ENCODE measurements around the gene SLC29A2.
"Not testable (repeated sequence)": the region's sequence is repeated elsewhere in the genome, so short reads cannot be mapped to it uniquely, and the experiment has no call there.

Gene SLC29A2

DNA sequence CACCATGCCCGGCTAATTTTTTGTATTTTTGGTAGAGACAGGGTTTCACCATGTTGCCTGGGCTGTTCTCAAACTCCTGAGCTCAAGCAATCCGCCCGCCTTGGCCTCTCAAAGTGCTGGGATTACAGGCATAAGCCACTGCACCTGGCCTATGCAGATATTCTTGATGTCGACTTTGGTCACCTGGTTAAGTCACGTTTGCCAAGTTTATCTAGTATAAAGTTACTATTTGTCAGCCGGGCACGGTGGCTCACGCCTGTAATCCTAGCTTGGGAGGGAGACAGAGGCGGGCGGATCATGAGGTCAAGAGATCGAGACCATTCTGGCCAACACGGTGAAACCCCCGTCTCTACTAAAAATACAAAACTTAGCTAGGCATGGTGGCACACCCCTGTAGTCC lies 12.8 kb upstream of the SLC29A2 start:
- not testable (repeated sequence) for DNase-seq

DNA sequence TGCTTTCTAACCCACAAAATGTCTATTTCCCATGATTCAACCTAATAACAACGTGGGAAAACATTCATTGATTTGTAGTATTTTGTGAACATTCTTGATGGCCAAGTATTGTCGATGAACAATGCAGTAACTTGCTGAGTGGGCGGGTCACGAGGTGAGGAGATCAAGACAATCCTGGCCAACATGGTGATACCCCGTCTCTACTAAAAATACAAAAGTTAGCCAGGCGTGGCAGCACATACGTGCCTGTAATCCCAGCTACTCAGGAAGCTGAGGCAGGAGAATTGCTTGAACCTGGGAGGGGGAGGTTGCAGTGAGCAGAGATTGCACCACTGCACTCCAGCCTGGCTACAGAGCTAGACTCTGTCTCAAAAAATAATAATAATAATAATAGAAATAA lies 8.7 kb upstream of the SLC29A2 start:
- not testable (repeated sequence) for DNase-seq

- DNase-seq = not testable (repeated sequence)
Measured at GRCh38 chr11:66373690-66374287, 2.2 kb upstream of the SLC29A2 start.

- no peak for DNase-seq
Measured at GRCh38 chr11:66373265-66373664, 1.7 kb upstream of the SLC29A2 start.

GRCh38 chr11:66369073-66369894 lies 2.3 kb downstream of the SLC29A2 start:
- DNase-seq = no peak

DNA sequence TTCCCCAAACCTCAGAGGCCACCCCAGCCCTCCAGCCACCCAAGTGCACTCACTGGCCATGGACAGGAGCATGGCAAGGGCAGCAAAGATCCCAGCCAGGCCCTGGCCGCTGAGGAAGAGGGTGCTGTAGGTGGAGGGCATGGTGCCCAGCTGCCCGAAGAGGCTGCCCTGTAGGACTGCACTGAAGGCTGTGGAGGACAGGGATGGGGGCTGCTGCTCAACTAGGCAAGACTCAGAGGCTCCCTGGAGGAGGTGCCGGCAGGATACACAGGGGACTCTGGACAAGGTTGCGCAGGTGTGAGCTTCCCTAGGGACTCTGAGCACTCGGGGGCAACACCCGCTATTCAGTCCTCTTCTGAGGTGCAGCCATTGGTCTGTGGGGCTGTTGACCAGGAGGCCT lies 3.1 kb downstream of the SLC29A2 start:
- DNase-seq = no peak

DNA sequence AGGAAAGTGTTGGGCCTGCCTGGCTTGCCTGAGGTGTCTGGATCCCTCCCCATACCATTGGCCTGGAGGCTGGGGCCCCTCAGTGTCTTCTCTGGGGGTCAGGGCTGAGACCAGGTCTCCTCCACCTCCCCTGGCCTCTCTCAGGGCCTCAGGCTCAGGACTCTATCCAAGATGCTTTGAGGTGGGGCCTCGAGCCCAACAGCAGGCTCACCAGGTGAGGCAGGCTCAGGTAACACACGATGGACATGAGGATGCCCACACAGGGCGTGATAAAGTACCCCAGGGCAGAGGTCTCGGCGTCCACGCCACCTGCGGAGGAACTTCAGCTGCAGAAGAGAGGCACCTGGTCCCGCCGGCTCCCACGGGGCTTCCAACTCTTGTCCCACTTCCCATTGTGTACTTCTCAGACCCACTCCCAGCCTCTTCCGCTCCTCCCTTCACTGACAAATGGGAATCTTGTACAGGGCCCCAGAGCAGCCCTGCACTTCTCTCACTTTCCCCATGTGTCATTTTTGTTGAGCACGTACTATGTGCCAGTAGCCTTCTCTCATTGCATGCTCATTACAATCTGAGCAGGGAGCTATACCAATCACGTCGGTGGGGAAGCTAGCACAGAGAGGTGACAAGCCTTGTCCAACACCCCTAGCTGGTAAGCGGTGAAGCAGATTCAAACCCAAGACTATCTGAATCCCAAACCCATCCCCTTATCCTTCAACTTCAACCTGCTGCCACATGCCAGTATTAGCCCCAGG lies 3.8 kb downstream of the SLC29A2 start:
- no peak for DNase-seq

DNA sequence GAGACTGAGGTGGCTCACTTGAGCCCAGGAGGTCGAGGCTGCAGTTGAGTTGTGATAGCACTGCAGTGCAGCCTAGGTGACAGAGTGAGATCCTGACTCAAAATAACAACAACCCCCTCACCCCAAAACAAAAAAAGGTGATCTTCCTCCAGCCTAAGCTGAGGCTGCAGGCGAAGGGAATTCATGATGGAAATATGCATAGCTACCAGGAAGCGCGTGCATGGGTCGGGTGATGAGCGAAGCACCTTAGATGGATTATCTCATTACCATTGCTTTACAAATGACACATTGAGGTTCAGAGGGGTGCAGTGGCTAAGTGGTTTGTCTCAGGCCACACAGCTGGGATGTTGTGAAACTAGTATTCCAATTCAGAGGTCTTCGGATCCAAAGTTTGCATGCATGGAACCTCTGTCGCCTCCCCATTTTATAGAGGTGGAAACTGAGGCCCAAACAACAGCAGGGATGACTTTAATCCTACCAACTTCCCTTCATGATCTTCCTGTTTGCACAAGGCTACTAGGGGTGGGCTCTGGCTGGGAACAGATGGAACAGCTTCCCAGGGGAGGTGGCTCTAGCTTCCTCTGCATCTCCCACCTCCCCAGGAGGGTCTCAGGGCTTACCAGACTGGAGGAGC lies 4.6 kb downstream of the SLC29A2 start:
- no peak for DNase-seq

DNA sequence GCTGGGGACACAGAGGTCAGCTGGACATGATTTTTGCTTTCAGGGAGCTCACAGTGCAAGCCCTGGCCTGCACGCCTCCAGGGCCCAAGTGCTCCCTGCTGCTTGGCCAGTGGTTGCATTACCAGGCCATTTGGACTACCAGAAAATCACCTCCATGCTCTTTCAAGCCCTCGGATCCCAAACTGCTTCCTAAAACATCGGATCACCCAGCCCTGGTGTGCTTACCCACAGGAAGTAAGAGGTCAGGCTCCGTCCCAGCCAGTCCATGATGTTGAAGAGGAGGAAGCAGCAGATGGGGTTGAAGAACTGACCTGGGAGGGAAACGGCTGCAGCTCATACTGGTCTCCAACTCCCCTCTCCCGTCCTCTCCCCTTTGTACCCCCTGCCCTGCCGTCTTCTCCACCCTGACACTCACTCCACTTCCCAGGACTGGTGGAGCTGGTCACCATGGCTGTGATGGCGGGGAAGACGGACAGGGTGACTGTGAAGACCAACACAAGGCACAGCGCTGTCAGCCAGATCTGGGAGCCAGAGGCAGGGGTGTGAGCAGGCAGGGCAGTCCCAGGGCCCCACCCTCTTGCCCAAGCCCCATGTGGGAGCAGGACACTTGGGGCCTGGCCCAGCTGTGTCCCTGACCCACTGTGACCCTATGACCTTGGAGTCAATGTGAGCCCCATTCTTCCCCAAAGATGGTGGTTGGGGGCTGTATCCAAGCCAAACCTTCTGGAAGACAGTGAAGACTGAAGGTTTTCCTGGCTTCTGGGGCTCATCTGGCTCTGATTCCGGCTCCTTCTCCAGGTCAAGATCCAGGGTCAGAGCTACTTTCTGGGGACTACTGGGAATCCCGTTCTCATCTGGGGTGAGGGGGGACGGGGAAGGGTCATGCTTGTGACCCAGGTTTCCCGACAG lies 5.6 kb downstream of the SLC29A2 start:
- no peak for DNase-seq

DNA sequence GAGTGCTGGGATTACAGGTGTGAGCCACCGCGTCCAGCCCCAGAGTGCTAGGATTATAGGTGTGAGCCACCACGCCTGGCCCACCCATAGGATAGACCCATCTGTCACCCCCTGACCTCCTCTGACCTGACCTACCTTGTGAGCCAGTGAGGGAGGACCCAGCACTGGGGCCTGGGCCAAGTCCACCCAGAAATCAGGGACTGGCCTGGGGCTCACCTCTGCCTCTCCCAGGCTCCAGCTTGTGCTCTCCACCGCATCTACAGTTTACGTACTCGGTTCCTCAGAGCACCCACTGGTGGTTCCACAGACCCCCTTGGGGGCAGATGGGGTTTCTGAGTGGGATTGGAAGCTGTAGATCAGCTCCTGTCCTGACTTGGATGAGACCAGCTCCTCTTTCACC lies 6.4 kb downstream of the SLC29A2 start:
- DNase-seq = no peak

DNA sequence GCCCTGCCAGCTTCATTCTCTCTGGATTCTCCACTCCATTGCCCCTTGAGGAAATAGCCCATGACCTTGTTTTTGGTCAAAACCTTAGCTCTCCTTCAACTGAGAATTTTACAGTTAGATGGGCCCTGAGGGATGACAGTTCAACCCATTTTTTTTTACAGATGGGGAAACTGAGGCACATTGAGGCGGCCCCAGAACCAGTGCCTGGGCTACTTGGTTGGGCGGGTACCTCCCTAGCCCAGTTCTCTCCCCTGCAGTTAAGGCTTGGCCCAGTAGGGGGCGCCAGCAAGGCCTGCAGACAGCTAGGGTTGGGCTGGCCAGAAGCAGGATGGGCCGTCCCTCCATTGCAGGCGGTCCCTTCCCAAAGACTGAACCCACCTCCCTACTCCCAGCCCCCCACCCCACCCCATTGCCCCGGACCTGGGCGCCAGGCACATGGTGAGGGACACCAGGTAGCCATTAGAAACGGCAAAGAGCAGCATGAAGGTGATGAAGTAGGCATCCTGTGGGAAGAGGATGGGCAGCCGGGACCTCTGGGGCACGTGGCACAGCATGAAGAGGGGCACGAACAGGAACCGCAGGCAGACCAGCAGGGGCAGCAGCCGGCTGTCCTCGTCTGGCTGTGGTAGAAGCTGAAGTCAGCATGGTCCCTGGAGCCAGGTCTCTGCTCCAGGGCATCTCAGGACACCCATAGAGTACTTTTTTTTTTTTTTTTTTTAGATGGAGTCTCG lies 7.6 kb downstream of the SLC29A2 start:
- peak; percentile 77 for DNase-seq

- no peak for DNase-seq
Measured at GRCh38 chr11:66363187-66363601, 8.4 kb downstream of the SLC29A2 start.

DNA sequence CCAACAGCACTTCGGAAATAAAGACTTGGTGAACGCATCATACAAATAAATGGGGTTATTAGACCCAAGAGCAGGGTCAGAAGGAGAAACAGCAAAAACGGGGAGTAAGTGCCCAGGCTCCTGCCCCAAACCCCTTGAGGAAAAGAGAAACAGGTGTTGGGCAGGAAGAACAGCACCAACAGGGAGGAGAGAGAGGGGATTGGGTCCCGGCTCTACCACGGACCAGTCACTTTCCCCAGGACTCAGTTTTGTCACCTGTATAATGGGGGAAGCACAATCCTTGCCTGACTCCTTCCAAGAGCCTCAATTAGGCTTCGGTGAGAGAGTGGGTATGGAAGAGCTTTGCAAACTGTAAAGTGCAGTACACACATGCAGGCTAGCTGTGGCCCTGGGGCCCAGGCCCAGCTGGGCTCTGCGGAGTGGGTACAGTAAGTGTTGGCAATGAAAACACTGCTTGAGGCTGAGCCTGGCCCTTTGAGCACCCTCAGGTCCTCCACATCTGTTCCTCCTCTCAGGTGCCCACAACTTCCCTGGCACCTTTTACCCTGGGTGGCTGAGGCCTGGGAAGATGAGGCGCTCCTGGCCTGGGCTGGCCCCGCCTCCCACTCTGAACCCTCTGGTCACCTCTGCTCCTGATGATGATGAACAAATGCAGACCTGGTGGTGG lies 8.9 kb downstream of the SLC29A2 start:
- no peak for DNase-seq

DNA sequence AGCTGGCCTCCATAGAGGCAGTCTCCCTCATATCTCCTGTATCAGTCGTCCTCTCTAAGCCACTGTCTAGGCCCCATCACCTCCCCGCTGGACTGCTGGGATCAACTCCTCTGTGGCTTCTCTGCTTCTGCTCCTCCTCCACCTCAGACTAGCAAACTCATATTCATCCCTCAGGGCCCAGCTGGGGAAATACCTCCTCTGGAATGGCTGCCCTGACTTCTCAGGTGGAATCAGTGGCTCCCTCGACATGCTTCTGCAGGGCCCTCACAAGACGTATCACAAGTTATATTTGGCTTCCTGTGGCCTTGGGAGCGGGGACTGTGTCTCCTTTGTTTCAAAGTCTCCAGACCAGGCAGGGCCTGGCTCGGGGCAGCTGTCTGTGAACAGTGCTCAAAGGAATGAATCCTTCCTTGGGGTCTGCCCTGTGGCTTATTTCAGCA lies 10.0 kb downstream of the SLC29A2 start:
- no peak for DNase-seq

DNA sequence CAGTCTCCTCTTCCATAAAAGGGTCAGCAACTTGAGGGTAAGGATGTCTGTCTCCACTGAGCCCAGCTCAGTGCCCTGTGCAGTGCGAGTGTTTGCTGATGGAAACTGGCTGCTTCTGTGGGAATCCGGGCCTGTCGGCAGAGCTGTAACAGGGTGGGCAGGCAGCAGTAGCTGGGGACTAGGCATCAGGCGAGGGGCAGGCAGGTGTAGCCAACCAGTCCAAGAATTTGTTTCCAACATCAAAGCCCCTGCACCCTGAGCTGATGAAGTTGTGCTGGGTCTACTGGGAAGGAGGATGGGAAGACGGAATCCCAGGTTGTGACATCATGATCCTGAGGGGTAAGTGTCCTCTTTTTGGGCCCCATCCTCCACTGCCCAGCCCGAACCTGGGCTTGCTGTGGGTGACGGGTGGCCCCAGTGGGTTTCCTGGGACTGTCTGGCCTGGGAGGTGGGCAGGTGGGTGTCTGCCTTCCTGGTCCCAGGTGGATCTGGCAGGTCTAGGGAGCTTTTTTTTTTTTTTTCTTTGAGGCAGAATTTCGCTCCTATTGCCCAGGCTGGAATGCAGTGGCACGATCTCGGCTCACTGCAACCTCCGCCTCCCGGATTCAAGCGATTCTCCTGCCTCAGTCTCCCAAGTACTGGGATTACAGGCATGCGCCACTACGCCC lies 11.0 kb downstream of the SLC29A2 start:
- DNase-seq = no peak

GRCh38 chr11:66359662-66360087 lies 11.9 kb downstream of the SLC29A2 start:
- no peak for DNase-seq

DNA sequence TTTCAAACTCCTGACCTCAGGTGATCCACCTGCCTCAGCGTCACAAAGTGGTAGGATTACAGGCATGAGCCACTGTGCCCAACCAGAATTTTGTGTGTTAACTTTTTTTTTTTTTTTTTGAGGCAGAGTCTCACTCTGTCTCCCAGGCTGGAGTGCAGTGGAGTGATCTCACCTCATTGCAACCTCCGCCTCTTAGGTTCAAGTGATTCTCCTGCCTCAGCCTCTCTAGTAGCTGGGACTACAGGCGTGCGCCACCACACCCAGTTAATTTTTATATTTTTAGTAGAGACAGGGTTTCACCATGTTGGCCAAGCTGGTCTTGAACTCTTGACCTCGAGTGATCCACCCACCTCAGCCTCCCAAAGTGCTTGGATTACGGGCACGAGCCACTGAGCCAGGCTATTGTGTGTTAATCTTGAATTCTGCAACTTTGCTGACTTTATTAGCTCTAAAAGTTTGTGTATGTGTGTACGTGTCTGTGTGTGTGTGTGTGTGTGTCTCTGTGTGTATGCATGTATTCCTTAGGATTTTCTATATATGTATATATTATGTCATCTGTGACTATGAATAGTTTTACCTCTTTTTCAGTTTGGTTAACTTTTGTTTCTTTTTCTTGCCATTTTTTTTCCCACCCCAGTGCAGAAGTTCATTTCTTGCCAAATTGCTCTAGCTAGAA lies 20.9 kb downstream of the SLC29A2 start:
- DNase-seq = not testable (repeated sequence)

DNA sequence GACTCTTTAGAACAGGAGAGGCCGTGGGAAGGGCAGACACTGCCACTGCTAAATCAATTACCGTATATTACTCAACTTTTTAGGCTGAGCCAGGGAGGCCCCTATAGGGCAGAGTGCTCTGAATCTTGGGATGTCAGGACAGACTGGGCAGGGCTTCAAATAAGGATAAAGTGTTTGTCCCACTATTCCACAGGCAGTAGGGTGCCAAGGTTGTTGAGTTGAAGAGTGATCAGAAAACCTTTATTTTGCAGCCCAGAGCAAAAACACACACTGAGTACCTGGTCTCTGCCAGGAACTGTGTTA lies 22.5 kb downstream of the SLC29A2 start:
- DNase-seq = no peak

DNA sequence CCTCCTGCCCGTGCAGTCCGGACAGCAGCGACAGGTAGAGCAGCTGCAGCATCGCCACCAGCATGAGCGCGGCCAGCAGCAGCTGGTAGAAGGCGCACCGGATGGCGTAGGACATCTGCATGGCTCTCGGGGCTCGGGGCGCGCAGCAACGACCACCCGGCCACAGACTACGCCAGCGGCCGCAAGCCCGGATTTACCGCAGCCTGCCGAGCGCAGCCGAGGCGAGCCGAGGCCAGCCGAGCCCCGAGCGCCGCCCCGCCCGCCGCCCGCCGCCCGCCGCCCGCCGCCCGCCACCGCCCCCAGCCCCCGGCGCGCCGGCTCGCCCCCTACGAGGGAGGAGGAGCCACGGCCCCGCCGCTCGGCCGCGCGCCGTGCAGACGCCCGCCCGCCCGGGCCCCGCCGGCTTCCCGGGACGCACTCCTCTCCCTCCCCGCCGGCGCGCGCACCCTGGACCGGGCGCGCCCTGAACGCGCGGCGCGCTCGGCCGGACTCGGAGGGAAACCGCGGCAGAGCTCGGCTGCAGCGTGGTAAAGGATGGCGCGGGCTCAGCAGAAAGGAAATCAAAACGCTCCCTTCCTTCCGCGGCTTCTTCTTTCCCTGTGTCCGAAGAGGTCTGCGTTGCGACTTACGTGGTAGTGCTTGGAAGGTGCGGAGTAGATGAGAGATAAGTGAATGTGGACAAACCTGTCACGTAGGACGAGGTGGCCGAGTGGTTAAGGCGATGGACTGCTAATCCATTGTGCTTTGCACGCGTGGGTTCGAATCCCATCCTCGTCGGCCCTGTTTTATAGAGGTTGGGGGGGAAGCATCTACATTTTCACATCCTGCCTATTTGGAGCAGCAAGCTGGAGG lies 23.9 kb downstream of the SLC29A2 start, which contains the start of gene B4GAT1:
Gene B4GAT1, minus strand, starts transcription at position 205 of the 852 bp plus-strand sequence. Its CDS starts 84 bp downstream, at position 121.
- peak; percentile 84 for DNase-seq

All from activated T-cell treated with anti-CD3 and anti-CD28 coated beads, Interleukin-2, amount 50 U/mL, for 1 hour (primary cell).